CD4-positive, alpha-beta T cell treated with Interferon alpha-2 for 1 hour (primary cell): ENCODE data around the gene TBC1D2B.

ENCODE experiments used
- DNase-seq, 2 donors: peaks; one replicate each; pipeline ENCODE4 v3.0.0-alpha.2; 2020 to 2022

Gene TBC1D2B

DNA sequence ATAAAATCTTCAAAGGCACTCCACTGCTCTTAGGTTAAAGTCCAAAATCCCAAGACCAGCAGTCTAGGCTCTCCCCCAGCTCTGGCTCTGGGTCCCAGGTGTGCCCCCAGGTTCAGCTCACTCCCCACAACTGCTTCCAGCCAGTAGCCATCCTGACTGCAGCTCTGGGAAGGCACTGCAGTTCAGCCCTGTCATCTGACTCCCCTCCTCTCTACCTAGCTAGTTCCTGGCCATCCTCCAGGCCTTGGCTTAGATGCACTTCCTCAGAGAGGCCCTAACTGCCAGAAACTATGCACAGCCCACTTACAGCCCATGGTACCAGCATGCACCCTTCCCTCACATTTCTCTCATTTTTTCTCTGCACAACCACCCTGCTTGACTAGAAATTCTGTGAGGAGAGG, 25.5 kb downstream of the TBC1D2B start:
- no peak for DNase-seq

DNA sequence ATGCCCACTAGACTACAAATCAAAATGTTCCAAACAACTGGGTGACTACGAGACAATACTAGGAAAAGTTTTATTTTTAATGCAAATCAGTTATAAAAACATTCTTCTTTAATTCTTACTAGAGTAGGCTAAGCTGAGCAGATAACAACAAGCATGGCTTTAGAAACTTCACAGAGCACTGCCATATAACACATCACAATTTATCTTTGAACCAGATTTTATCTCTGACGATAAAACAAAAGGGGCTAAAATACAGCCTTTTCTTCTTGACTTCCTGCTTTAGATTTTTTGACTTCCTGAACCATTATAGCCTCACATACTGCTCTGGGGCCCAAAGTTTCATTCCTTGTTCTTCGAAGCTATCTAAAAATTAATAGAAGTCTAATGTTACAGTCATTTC, 25.9 kb downstream of the TBC1D2B start:
- DNase-seq, result peak in 1 of 2 donors; percentile 41

DNA sequence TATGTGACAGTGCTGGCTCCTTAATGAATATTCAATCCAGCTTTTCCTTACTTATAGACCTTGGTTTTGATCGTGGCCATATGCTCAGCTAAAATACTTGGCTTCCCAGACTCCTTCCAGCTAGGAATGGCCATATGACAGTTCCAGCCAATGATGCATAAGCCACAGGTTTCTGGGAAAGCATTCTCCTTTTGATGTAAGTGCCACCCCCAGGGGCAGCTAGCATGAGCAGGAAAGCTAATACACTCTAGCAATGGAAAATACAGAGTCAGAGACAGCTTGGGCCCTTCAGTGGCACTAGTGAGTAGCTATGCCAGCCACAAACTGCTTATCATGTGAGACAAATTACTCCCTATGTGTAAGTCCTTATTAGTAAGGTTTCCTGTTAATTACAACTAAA, 26.7 kb downstream of the TBC1D2B start:
- DNase-seq, result peak in 1 of 2 donors; percentile 48

DNA sequence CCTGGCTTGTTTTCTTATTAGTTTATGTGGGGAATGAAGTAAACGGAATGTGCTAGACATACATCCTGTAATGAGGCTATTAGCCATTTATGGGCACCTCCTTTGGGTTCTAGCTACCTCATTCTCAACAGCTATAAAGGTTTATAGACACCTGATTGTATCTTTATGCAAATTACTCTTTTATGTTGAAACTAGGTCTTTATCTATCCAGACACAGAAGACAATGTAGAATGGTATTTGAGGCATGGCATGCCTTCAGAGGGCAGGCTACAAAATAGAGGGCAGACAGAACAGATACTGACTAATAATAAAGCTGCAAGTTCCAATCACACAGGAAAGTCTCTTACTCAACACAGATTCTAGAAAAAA, 27.1 kb downstream of the TBC1D2B start:
- peak in 1 of 2 donors; percentile 63 for DNase-seq

DNA sequence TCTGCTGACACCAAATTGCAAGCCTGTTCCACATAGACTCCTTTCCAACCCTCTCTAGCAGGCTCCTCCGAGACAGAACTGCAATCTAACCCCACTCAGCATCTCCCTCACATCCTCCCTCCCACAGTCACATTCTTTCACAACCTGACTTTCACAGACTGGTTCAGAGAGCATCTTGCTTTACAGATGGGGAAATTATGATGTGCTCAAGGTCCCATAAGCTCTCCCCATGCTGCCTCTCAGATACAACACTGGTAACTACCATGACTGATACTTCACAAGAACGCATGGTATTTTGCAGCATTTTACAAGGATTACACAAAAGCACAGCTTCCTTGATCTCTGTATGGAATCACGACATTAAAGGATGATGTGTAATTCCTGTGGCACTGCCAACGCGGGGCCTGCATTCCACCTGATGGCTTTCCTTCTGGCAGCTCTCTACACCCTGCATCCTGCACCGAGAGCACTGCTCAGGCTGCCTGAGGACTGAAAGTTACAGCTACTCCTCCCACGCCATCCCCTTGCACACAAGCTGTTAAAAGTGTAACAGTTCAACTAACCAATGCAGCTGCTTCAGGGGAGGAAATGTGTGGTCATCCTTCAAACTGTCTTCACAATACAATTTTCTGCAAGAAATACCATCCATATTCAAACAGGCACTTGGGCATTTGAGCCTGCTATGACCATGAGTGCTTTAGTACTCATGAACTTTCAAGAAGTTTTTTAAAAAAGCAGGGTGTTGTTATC, 27.6 kb downstream of the TBC1D2B start:
- peak in 1 of 2 donors; percentile 60 for DNase-seq

DNA sequence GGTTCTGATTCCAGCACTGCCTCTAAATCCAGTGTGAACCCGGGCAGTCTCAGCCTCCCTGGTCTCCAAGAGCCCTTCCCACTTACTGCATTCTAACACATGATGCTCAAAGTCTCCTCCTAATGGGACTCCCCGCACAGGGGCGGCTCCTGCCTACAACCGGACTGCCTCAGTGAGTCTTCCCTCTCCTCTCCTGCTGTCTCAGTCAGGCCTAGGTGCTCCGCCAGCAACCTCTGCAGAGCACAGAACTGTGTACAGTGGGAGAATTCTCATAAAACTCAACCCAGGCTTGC, 28.9 kb downstream of the TBC1D2B start:
- DNase-seq, result no peak

DNA sequence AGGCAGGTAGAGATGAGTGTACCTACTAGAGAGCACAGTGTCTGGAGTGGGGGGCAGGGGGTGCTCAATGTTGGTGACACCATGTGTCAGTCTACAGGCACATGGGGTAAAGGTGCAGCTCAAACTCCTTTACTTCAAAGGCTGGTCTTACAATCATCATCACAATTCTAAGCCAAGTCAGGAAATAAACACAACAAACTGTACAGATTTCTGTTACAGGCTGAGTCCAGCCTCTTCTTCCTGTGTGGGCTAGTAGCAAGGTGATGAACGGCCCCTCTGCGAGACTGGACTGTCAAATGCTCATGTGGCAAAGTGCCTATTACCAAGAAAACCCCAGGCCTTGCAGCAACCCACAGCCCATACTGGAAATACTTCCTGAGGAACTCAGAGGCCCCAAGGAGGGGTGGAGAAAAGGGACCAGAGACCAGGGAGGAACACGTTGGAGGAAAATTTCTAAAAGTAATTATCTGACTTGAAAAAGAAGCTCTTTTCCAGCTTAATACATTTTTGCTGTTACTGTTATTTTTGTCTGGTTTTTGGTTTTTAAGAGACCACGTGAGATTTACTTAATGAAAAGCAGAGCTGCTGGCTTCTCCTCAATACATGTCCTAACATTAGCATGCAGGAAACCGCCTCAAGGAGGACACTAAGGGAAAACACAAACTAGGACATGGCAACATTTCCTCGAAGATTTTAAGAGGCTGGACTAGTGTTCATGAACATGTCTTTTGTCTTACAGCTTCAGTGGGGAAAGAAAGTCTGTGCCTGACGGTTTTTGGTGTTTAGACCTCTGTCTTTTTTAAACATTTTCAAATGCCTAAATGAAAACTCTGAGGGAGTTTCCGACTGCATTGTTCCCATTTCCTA, 29.5 kb downstream of the TBC1D2B start:
- peak in 1 of 2 donors; percentile 49 for DNase-seq

DNA sequence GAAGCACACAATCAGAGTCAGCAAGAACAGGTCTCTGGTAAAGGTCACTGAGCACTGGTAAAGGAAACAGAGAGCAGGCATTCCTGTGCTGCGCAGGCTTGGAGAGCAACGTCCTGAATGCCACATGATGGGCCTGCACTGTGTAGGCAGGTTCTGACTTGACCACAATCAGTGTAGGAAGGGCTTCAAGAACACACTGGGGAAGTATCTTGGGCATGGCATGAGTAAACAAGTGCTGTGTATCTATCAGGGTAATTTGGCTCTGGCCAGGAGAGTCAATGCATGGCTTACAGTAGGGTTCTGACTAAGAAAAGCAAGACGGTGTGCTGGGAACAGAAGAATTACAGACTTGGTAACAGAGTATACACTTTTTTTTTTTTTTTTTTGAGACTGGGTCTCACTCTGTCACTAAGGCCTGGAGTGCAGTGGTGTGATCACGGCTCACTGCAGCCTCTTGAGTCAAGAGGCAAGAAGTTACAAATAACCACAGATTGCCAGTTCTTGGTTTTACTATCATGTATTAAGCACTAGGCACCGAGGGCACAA, 30.6 kb downstream of the TBC1D2B start:
- peak in 1 of 2 donors; percentile 52 for DNase-seq

DNA sequence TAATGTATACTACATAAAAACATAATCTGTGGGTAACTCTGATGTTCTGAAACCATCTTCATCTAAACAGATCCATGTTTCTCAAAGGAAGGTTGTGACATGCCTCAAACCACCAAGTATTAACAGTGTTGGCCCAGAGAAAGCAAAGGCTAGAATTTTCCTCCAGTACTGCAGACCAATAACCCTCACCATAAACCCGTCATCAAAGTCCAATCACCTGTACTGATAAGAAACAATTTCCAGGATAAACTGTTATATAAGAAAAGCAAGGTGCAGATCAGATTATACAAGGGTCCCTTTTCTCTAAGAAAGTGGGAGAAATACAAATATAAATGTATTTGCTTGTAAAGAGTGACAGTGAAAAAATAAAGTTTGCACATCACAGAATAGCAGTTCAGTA, 32.3 kb downstream of the TBC1D2B start:
- no peak for DNase-seq

DNA sequence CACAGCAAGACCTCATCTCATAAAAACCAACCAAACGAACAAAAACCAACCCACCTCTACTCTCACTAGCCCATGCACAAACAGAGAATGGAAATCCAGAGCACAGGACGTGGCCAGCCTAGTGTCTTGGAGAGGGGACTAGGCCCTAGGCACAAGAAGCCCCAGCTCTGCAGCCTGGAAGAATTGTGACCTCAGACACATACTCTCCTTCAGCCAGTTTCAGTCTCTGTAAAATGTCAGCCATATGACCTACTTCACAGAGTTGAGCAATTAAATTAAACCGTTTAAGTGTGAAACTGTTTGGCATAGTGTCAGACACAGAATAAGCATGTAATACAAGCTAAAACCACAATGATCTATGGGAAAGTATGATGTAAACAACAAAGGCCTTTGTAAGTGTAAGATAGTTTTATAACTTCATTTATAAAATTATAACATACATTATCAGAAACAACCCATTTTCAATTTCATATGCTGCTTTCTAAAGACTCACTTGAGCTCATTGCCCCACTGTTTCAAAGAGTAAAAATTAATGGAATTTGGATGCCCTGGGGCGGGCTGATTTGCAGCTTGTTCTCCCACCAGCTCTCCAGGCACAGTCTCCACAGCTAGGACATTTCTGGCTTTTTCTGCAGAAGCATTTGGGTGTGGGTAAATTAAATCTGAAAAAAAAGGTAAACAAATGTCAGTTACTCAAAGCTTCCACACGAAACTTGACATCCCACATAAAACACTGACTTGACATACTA, 32.9 kb downstream of the TBC1D2B start:
- peak in 1 of 2 donors; percentile 58 for DNase-seq

DNA sequence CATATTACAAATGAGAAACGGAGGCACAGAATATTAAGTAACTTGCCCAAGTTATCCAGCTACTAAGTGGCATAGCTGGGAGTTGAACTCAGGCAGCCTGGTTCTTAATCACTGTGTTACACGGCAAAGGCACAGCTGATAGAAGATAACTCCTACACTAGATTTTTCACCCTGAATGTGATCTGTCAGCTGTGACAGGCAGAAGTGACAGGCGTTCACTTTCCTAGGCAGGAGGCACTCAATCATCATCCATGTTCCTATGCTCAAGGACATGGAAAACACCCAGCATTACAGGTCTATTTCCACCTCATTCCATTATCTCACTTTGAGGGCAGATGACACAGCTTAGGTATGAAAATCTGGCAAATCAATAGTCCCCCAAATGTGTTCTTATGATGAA, 35.6 kb downstream of the TBC1D2B start:
- no peak for DNase-seq

DNA sequence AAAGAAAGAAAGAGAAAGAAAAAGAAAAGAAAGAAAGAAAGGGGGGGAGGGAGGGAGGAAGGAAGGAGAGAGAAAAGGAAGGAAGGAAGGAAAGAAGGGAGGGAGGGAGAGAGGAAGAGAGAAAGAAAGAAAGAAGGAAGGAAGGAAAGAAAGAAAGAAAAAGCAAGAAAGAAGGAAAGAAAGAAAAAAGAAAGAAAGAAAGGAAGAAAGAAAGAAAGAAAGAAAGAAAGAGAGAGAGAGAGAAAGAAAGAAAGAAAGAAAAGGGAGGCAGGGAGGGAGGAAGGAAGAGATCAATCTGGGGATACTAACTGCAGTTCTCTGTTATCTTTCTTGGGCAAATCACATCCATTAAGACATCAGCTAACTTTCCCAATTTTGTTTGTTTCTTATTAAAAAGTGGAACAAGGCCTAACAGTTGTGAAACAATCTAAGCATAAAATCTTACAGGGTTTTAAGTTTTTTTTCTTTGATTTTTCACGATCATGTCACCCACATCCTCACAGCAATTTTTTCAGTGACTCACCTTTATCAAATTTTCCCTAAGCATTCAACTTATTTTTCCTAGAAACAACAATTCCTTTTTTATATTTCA, 36.8 kb downstream of the TBC1D2B start:
- no peak for DNase-seq

DNA sequence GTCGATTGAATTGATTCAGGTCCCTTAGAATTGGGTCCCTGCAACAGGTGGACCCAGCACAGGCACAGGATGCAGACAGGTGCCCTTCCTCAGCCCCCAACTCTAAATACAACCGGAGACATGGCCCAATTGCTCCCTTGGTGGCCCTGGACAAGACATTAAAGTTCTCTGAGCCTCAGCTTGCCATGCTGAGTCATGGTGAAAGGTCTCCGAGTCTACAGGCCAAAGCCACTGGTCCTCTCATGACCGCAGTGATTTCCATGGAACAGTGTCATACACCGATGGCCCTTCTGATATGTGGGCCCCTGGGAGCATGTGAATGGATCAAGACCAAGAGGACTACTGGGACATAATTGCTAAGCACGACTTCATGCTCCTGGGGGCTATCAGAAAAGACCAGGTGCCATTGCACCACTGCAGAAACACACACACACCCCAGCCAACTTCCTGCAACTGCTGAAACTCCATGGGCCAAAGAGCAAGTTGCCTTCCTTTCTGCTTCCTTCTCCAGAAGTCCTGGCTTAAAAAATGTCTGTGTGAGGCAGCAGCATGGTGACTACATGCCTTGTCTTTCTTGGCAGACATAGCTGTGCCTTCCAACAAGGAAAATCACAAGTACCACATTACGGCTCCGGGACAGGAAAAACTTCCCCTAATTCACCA, 38.8 kb downstream of the TBC1D2B start:
- DNase-seq, result no peak

DNA sequence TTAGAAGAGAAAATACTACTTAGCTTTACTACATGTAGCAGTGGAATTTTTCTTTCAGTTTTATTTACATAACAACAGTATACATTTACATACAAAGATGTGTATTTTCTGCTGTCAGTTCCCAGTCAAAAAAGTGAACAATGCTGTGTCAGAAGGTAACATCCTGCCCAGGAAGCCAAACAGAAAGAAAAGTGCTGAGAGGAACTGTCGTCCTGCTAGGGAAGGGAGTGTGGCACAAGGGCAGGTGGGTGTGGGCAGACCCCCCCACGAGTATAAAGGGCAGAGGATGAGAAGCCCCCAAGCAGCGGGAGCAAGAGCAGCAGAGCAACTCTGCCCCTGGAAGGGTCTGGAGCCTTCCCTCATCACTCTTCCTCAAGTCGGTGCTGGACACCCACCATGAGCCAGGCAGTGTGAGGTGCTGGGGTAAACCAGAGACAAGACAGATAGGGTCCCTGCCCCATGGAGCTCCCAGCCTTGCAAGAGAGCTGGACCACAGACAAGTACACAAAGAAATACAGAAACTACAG, 39.7 kb downstream of the TBC1D2B start:
- DNase-seq, result peak in 1 of 2 donors; percentile 43

DNA sequence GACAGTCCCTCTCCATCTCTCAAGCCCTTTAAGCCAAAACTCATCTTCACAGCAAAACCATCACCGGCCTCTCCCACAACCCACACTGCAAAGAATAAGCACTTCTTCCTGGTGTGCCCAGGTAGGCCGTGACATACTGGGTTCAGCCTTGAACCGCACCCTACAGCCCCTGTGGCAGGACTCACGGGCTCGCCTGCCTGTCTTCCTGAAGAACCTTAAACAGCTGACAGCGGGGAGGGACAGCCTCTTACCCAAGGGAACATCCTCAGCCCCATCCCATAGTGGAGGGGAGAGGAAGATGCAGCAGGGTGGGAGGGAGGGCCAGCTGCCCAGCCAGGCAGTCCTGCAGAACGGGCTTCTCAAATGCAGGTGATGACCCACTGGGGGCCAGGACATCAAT, 40.2 kb downstream of the TBC1D2B start:
- DNase-seq, result no peak

DNA sequence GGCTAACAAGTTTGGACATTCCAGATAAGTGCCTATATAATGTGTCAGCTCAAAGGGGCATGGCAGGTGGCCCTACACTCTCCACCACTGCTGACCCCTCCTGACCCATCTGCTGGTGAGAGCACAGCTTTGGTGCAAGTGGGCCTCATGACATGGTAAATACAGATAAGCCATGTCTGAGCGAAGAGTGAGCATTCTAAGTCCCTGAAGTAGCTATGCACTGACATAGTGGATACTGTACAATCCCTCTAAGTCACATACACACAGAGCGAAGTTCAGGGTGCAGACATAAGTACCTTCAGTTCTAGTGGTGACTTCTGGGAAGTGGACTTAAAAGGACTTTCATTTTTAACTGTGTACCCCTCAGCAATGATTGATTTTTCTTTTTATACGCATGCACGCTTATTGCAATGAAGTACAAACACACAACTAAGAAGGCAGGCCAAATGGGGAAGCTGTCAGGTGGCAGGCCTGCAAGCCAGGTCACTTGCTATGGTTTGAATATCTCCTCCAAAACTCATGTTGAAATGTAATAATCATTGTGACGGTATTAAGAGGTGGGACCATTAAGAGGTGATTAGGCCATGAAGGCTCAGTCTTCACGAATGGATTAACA, 41.5 kb downstream of the TBC1D2B start:
- no peak for DNase-seq

DNA sequence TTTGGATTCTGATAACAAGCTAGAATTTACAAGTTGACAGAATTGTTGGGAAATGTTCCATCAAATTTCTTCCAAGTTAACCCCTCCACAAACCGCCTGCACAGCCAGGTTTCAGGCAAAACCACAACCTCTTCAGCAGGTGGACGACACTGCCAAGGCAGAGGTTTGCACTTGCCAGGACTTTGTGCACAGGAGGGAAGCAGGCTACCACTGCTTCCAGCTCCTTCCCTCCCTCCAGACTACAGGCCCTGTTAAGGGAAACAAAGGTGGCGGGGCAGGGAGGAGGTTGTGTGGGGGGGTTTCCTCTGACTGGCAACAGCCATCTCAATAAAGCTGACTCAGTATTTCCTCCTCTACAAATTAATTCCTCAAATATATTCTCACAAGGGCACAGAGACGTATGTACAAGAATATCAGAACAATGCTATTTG, 42.2 kb downstream of the TBC1D2B start:
- peak in 1 of 2 donors; percentile 49 for DNase-seq

DNA sequence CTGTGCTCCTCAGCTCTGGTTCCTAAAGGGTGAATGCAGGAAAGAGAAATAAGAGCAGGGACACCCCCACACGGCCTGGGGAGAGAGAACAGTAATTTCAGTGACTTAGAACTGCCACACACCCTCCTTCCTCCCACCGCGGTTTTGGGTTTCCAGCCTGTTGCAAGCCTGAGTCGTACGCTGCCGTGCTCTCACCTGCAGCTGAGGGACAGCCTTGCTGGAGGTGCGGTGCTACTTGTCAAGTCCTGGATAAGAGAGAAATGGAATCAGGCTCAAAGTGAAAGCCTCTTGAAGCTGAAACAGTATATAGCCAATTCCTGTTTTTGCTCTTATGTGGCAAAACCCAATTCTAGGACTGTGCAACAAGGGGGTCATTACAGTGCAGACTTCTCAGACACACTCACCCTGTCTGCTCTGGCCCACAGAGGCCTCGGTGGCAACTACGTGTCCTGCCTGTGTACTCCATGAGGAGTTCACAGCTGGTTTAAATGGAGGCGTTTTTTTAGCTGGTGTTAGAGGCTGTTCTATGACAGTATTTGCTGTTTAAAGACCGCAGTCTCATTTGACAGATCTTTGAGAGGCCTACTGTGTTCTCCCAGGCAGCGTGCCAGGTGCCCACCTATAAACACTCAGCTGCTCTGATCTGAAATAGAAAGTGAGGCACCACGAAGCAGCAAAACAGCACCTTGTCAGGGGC, 42.9 kb downstream of the TBC1D2B start:
- DNase-seq, result peak; percentile 52 to 78

DNA sequence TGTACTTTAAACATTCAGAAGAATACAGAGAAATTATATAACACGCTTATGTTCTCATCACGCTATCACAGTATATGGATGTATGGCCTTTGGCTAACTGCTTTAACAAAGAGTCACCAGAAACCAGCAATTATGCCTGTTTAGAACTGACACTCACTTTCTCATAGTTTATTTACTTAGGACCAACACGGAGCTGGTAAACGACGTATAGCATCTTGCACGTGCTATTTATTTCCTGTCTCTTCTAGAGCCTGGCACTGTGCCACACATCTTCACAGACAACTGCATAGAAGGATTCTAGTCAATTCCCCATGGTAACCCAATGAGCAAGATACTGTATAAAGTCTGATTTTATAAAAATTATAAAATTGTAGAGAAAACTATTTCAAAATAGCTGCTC, 43.6 kb downstream of the TBC1D2B start:
- peak; percentile 49 to 71 for DNase-seq

DNA sequence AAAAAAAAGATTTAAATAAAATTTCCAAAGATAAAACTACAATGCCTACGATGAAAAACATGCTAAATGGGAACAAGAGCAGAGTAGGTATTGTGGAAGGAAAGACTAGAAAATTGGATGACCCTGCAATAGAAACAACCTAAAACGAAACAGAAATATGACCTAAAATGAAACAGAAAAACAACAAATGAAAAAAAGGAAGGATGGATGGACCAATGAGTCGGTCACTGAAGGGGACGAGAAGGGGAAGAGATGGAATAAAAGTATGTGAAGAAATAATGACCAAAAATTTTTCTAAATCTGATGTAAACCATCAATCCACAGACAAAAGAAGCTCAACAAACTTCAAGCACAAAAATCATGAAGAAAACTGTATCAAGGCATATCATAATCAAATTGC, 44.8 kb downstream of the TBC1D2B start:
- DNase-seq, result no peak

DNA sequence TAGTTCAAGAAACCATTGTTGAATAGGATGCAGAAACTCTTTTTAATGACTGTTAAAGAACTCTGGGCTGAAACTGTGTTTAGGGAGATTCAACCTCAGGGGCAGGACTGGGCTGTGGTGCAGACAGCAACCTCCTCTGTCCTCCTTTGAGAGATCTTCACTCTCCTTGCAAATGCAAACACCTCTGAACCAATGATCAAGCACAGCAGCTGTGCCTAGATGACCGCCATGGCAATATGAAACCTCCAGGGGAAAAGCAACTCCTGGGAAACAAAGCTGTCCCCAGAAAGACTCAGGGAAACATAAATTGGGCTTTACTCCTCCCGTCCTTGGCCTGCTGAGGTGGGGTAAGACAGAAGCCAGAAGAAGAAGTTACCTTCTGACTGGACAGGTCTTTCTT, 52.6 kb downstream of the TBC1D2B start:
- no peak for DNase-seq
